AG04450 (cell line): Measurements from ENCODE around the gene ADAMTSL1. TPM values are rescaled to one million over a fixed set of nuclear protein-coding genes. Genes with fewer than 3 reads are reported as not detected.

Experiments
- CTCF ChIA-PET: fragments of 300-600, 350-600 bp; formaldehyde crosslinking; extraction: SDS; loops from one replicate; lab custom pipeline; 2022; ENCODE audit warnings: antibody characterized with exemption, inconsistent platforms; lab: Charles Lee
- POLR2A ChIA-PET: fragments of 350-600 bp; formaldehyde crosslinking; extraction: SDS; loops from one replicate; lab custom pipeline; 2021; ENCODE audit warnings: antibody characterized with exemption, inconsistent platforms; lab: Yijun Ruan, JAX
- DNase-seq: peaks from one replicate; pipeline ENCODE4 v3.0.0-alpha.2; 2011; ENCODE audit warnings: low read depth, low spot score
- H3K27ac ChIP-seq: one replicate; pipeline ENCODE4 v1.5.1; 2012; ENCODE audit warnings: low read depth, low read length, control low read depth
- H3K27me3 ChIP-seq: one replicate; pipeline ENCODE4 v1.6.0; 2012; ENCODE audit warnings: low read length; ENCODE audit not compliant: control insufficient read depth, insufficient read depth
- H3K4me3 ChIP-seq: 2 replicates; pipeline ENCODE4 v1.5.1; 2011; ENCODE audit warnings: mild to moderate bottlenecking, low read depth, low read length, control low read depth
- H3K9me3 ChIP-seq: 2 replicates; pipeline ENCODE4 v1.5.1; 2012; ENCODE audit warnings: low read length; ENCODE audit not compliant: control insufficient read depth, insufficient read depth
- CTCF ChIP-seq: IDR thresholded peaks from 2 replicates; pipeline ENCODE4 v1.5.1; 2011; ENCODE audit warnings: low read depth, low read length, control low read depth, inconsistent platforms
- polyA plus RNA-seq: library from polyadenylated mRNA; depleted of rRNA; stranded (reverse); fragments of >200 nt; gene quantifications from 2 replicates; pipeline ENCODE4 v1.2.3, GENCODE V29; 2011

ADAMTSL1 gene
- polyA plus RNA-seq, 1 experiment: 22.2 TPM

- DNase-seq: no peak
- no peak for TF ChIP-seq CTCF
- ChIA-PET POLR2A (no interaction called here), CTCF (no interaction called here)
- H3K9me3 ChIP-seq: no peaks in the 10 kb centered on the region
- H3K4me3 ChIP-seq: no peak overlapping the region
- no peaks in the 10 kb centered on the region for H3K27me3 ChIP-seq
- H3K27ac ChIP-seq: no peak overlapping the region
Observed at GRCh38 chr9:18749711-18750110, 275.8 kb downstream of the ADAMTSL1 start.

GRCh38 chr9:18753904-18754303 is 280.0 kb downstream of the ADAMTSL1 start:
- H3K27me3 ChIP-seq: no peaks in the 10 kb centered on the region
- H3K27ac ChIP-seq: no peak overlapping the region
- ChIA-PET POLR2A (no interaction called here), CTCF (no interaction called here)
- no peaks in the 10 kb centered on the region for H3K9me3 ChIP-seq
- no peak for DNase-seq
- H3K4me3 ChIP-seq: no peak overlapping the region
- no peak for TF ChIP-seq CTCF

GRCh38 chr9:18754537-18754936 is 280.6 kb downstream of the ADAMTSL1 start:
- CTCF ChIA-PET: no interaction called here

DNA sequence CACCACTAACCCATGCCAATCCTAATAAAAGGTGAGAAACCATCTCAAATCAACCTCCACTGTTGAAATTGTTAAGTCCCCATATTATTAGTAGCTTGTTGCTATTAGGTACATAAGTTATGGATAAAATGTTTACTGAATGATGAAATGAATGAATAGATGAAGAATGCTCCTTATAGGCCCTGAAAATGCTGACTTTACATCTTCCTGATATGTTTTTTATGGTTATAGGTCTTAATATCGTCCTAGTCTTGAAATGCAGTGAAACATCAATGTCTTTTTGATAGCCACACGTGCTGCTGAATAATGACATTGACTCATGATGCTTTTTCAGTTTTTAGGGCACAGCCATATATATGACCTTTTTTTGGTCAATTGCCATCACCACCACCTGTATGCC is 281.3 kb downstream of the ADAMTSL1 start:
- Histone ChIP-seq H3K27ac (no peak overlapping the region), H3K4me3 (no peak overlapping the region), H3K27me3 (no peaks in the 10 kb centered on the region), H3K9me3 (no peaks in the 10 kb centered on the region)
- CTCF ChIA-PET: no interaction called here
- POLR2A ChIA-PET: no interaction called here
- DNase-seq: no peak
- no peak for TF ChIP-seq CTCF

More at GRCh38 chr9:18754537-18754936, 280.6 kb downstream of the ADAMTSL1 start:
- POLR2A ChIA-PET: no interaction called here
- H3K4me3 ChIP-seq: no peak overlapping the region
- no peak for TF ChIP-seq CTCF
- H3K27ac ChIP-seq: no peak overlapping the region
- DNase-seq: no peak
- no peaks in the 10 kb centered on the region for H3K27me3 ChIP-seq
- no peaks in the 10 kb centered on the region for H3K9me3 ChIP-seq

DNA sequence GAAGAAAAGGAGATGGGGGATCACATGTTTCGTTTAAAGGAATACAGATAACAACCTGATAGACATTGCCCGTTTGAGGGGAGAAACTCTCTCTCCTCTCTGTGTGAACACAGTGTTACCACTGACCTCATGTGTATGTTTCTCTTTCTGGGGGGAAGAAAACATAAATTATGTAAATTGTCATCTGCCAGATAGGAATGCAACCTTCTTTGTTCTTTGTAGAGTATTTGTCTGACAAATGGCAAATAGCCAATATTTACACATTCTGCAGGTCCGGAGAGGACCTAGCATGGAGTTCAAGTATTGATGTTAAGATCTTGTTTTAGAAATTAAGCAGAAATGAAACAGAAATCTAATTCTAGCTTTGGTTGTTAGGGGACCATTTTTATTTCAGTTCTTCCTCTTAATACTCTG is 282.8 kb downstream of the ADAMTSL1 start:
- Histone ChIP-seq H3K4me3 (no peak overlapping the region), H3K9me3 (no peaks in the 10 kb centered on the region), H3K27me3 (no peaks in the 10 kb centered on the region), H3K27ac (no peak overlapping the region)
- TF ChIP-seq CTCF: no peak
- CTCF ChIA-PET: interaction anchor here (0.7 to 1.3 kb wide), 6 partner anchors 10 to 502 kb away, joined by 3 to 5 read pairs (median 4); no protein-coding TSS in a partner anchor
- DNase-seq: no peak
- POLR2A ChIA-PET: interaction anchor here (0.6 to 1.2 kb wide), 3 partner anchors 8 to 220 kb away, joined by 3 read pairs; no protein-coding TSS in a partner anchor
